GM21619 (cell line): ENCODE results near the gene GRK1.

Experiments used
- ATAC-seq: cut with Tn5 transposase; IDR thresholded peaks from one replicate; pipeline ENCODE4 v1.9.1; 2021; ENCODE audit not compliant: unreplicated experiment

Gene GRK1

GRCh38 chr13:113774177-113775107 lies 107.4 kb downstream of the GRK1 start:
- no peak for ATAC-seq

GRCh38 chr13:113775451-113776145 lies 108.6 kb downstream of the GRK1 start:
- no peak for ATAC-seq

GRCh38 chr13:113776231-113777125 lies 109.5 kb downstream of the GRK1 start:
- ATAC-seq, result no peak

GRCh38 chr13:113777311-113778260 lies 110.6 kb downstream of the GRK1 start:
- ATAC-seq, result no peak

GRCh38 chr13:113781571-113781970 lies 114.6 kb downstream of the GRK1 start:
- no peak for ATAC-seq

GRCh38 chr13:113782472-113782871 lies 115.5 kb downstream of the GRK1 start:
- ATAC-seq, result no peak

GRCh38 chr13:113783200-113783881 lies 116.3 kb downstream of the GRK1 start:
- ATAC-seq, result no peak

GRCh38 chr13:113783966-113784644 lies 117.1 kb downstream of the GRK1 start:
- ATAC-seq, result no peak

GRCh38 chr13:113784645-113785024 lies 117.6 kb downstream of the GRK1 start:
- no peak for ATAC-seq

- no peak for ATAC-seq
These were observed 118.3 kb downstream of the GRK1 start for GRCh38 chr13:113785051-113786010.

- no peak for ATAC-seq
These were observed 119.3 kb downstream of the GRK1 start for GRCh38 chr13:113786262-113786841.
